SK-N-MC (cell line): ENCODE measurements around the gene TAAR1.
"Not testable (repeated sequence)": the region's sequence is repeated elsewhere in the genome, so short reads cannot be mapped to it uniquely, and the experiment has no call there.

Experiments used
- DNase-seq: peaks from one replicate; pipeline ENCODE4 v3.0.0-alpha.2; 2011; ENCODE audit warnings: low read depth, low spot score
- H3K27ac ChIP-seq: fragments of 200-600 bp; sonication (generic); 2 replicates; pipeline ENCODE4 v1.5.1; 2016; ENCODE audit warnings: mixed run types
- H3K36me3 ChIP-seq: fragments of 200-600 bp; sonication (generic); 2 replicates; pipeline ENCODE4 v1.6.1; 2017; ENCODE audit warnings: antibody characterized with exemption, low read length, mixed read lengths; ENCODE audit not compliant: insufficient read depth
- H3K4me3 ChIP-seq: fragments of 200-600 bp; sonication (generic); 2 replicates; pipeline ENCODE4 v1.5.1; 2016
- H3K9ac ChIP-seq: fragments of 200-600 bp; sonication (generic); 2 replicates; pipeline ENCODE4 v1.8.0; 2017; ENCODE audit warnings: mixed run types, mixed read lengths; ENCODE audit not compliant: insufficient read length
- H3K9me3 ChIP-seq: fragments of 200-600 bp; sonication (generic); 2 replicates; pipeline ENCODE4 v1.6.1; 2017; ENCODE audit warnings: low read depth, mild to moderate bottlenecking, antibody characterized with exemption, low read length, moderate library complexity, mixed read lengths
- EZH2 ChIP-seq: fragments of 200-600 bp; sonication (generic); IDR thresholded peaks from one replicate; pipeline ENCODE4 v1.6.1; 2017; ENCODE audit warnings: antibody characterized with exemption
- FOXP2 ChIP-seq: optimal IDR thresholded peaks from 2 replicates; pipeline ENCODE3; 2011; ENCODE audit warnings: mild to moderate bottlenecking, moderate library complexity; ENCODE audit not compliant: insufficient read depth; ENCODE audit errors: extremely low read length, control extremely low read depth
- POLR2AphosphoS5 ChIP-seq: IDR thresholded peaks from 2 replicates; pipeline ENCODE4 v1.6.1; 2012; ENCODE audit warnings: mild to moderate bottlenecking, low read depth, low read length, borderline replicate concordance

The TAAR1 gene

GRCh38 chr6:132687306-132687705 is 28.3 kb upstream of the TAAR1 start:
- Histone ChIP-seq H3K36me3 (no peaks in the 10 kb centered on the region), H3K27ac (no peak overlapping the region), H3K9me3 (peaks cover 2% of the 10 kb centered on the region; the same call in 1 of the 2 replicates), H3K9ac (no peak overlapping the region), H3K4me3 (peak overlapping the region; percentile 35)
- peak; percentile 18 for DNase-seq
- TF ChIP-seq EZH2 (no peak), POLR2AphosphoS5 (no peak)

GRCh38 chr6:132686531-132686930 is 27.5 kb upstream of the TAAR1 start:
- peak overlapping the region; percentile 35; the same call in 1 of the 2 replicates for H3K4me3 ChIP-seq
- TF ChIP-seq POLR2AphosphoS5 (no peak), EZH2 (no peak), FOXP2 (no peak)
- H3K9ac ChIP-seq: no peak overlapping the region
- H3K27ac ChIP-seq: no peak overlapping the region
- H3K36me3 ChIP-seq: no peaks in the 10 kb centered on the region
- H3K9me3 ChIP-seq: peaks cover 2% of the 10 kb centered on the region; the same call in 1 of the 2 replicates
- DNase-seq: no peak

GRCh38 chr6:132685009-132685408 is 26.0 kb upstream of the TAAR1 start:
- no peak overlapping the region for H3K9ac ChIP-seq
- TF ChIP-seq EZH2 (no peak), POLR2AphosphoS5 (no peak), FOXP2 (no peak)
- no peak overlapping the region for H3K4me3 ChIP-seq
- H3K36me3 ChIP-seq: no peaks in the 10 kb centered on the region
- peaks cover 2% of the 10 kb centered on the region; the same call in 1 of the 2 replicates for H3K9me3 ChIP-seq
- no peak for DNase-seq
- no peak overlapping the region for H3K27ac ChIP-seq

GRCh38 chr6:132684272-132684671 is 25.3 kb upstream of the TAAR1 start:
- TF ChIP-seq EZH2: no peak
- TF ChIP-seq POLR2AphosphoS5: no peak
- no peak overlapping the region for H3K4me3 ChIP-seq

GRCh38 chr6:132683543-132683942 is 24.6 kb upstream of the TAAR1 start:
- DNase-seq: no peak
- Histone ChIP-seq H3K9ac (no peak overlapping the region), H3K36me3 (no peaks in the 10 kb centered on the region), H3K4me3 (no peak overlapping the region), H3K27ac (no peak overlapping the region), H3K9me3 (peaks cover 2% of the 10 kb centered on the region; the same call in 1 of the 2 replicates)
- TF ChIP-seq POLR2AphosphoS5 (no peak), FOXP2 (no peak), EZH2 (no peak)

More at GRCh38 chr6:132684272-132684671, 25.3 kb upstream of the TAAR1 start:
- H3K9me3 ChIP-seq: peaks cover 2% of the 10 kb centered on the region; the same call in 1 of the 2 replicates
- no peak for DNase-seq
- H3K27ac ChIP-seq: no peak overlapping the region
- H3K36me3 ChIP-seq: no peaks in the 10 kb centered on the region
- H3K9ac ChIP-seq: no peak overlapping the region

GRCh38 chr6:132679094-132679493 is 20.1 kb upstream of the TAAR1 start:
- not testable (repeated sequence) for H3K4me3 ChIP-seq, H3K9ac ChIP-seq, DNase-seq, H3K9me3 ChIP-seq, H3K27ac ChIP-seq, H3K36me3 ChIP-seq

GRCh38 chr6:132675749-132676148 is 16.8 kb upstream of the TAAR1 start:
- Histone ChIP-seq H3K4me3 (no peak overlapping the region), H3K9me3 (no peaks in the 10 kb centered on the region), H3K27ac (no peak overlapping the region), H3K36me3 (no peaks in the 10 kb centered on the region), H3K9ac (no peak overlapping the region)
- DNase-seq: peak; percentile 62
- peak; percentile 70 for TF ChIP-seq FOXP2
- no peak for TF ChIP-seq EZH2
- peak; percentile 71; the same call in 1 of the 2 replicates for TF ChIP-seq POLR2AphosphoS5

GRCh38 chr6:132675002-132675401 is 16.0 kb upstream of the TAAR1 start:
- Histone ChIP-seq H3K36me3 (no peaks in the 10 kb centered on the region), H3K27ac (no peak overlapping the region), H3K4me3 (no peak overlapping the region), H3K9ac (no peak overlapping the region), H3K9me3 (no peaks in the 10 kb centered on the region)
- DNase-seq: no peak
- TF ChIP-seq EZH2 (no peak), POLR2AphosphoS5 (no peak), FOXP2 (no peak)

GRCh38 chr6:132673376-132674094 is 14.6 kb upstream of the TAAR1 start:
- no peak overlapping the region for H3K4me3 ChIP-seq
- H3K27ac ChIP-seq: no peak overlapping the region
- DNase-seq: no peak
- no peaks in the 10 kb centered on the region for H3K36me3 ChIP-seq
- TF ChIP-seq FOXP2: no peak
- no peak for TF ChIP-seq EZH2
- TF ChIP-seq POLR2AphosphoS5: no peak
- no peak overlapping the region for H3K9ac ChIP-seq
- H3K9me3 ChIP-seq: no peaks in the 10 kb centered on the region
